Measurements from ENCODE around the gene RLN3.
"Not testable (repeated sequence)": the region's sequence is repeated elsewhere in the genome, so short reads cannot be mapped to it uniquely, and the experiment has no call there.

Gene RLN3

DNA sequence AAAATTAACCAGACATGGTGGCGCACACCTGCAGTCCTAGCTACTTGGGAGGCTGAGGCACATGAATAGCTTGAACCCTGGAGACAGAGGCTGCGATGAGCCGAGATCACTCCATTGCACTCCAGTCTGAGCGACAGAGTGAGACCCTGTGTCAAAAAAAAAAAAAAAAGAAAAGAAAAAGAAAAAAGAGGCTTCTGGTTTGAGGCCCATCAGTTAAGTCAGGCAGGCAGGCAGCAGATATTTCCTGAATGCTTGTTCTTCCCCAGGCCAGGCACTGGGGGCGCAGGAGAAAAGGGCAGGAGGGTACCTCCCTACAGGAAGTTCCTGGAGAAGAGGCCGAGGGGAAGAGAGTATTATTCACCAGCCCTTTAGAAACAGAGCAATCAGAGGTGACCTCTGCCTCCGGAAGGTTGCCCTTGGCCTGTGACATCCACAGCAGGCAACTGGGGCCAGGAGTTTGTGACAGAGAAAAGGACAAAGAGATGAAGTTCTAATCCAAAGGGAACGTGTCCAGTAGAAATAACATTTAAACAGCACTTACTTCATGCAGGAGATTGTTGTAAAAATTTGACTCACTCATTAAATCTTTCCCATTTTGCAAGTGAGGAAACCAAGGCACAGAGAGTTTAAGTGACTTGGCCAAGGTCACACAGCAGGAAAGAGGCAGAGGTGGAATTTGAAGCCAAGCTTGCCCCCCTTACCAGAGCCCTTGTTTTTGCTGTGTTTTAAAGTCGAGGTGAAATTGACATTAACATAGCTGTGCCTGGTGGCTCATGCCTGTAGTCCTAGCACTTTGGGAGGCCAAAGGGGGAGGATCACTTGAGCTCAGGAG, 4.3 kb upstream of the RLN3 start:
- DNase-seq, result peak; percentile 74

DNA sequence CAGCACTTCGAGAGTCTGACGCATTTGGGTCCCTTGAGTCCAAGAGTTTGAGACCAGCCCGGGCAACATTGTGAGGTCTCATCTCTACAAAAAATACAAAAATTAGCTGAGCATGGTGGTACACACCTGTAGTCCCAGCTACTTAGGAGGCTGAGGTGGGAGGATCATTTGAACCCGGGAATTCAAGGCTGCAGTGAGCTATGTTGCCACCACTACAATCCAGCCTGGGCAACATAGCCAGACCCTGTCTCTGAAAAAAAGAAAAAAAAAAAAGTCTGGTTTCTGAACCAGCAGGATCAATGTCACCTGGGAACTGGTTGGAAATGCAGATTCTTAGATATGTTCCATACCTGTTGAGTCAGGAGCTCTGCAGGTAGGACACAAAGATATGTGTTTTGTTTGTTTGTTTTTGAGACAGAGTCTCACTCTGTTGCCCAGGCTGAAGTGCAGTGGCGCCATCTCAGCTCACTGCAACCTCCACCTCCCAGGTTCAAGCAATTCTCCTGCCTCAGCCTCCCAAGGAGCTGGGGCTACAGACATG, 1.2 kb upstream of the RLN3 start:
- DNase-seq, result not testable (repeated sequence)

DNA sequence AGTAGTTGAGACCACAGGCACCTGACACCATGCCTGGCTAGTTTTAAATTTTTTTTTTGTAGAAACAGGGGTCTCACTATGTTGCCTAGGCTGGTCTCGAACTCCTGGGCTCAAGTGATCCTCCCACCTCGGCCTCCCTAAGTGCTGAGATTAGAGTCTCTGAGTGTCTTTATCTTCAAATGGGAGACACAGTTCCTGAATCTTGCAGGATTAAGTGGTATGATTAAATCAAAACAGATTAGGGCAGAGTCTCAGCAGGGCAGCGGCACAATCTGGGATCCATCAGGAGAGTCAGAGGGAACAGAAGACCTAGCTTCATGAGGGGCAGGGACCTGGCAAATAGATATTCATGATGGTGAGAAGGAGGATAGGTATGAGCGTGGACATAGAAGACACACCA, 953 bp downstream of the RLN3 start:
- no peak for DNase-seq

DNA sequence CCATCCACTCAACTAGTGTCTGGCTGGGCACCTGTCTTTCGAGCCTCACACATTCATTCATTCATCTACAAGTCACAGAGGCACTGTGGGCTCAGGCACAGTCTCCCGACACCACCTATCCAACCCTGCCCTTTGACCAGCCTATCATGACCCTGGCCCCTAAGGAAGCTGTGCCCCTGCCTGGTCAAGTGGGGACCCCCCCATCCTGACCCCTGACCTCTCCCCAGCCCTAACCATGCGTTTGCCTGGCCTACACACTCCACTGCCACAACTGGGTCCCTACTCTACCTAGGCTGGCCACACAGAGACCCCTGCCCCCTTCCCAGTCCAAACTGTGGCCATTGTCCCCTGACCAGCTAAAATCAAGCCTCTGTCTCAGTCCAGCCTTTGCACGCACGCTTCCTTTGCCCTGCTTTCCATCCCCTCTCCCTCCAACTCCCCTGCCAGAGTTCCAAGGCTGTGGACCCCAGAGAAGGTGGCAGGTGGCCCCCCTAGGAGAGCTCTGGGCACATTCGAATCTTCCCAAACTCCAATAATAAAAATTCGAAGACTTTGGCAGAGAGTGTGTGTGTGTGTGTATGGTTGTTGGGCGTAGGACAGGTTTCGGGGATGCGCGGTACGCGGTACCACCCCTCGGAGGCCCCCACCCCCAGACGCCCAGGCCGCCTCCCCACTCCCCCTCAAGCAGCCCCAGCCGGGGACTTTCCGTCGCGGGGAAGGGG, 3.2 kb downstream of the RLN3 start:
- DNase-seq, result no peak

DNA sequence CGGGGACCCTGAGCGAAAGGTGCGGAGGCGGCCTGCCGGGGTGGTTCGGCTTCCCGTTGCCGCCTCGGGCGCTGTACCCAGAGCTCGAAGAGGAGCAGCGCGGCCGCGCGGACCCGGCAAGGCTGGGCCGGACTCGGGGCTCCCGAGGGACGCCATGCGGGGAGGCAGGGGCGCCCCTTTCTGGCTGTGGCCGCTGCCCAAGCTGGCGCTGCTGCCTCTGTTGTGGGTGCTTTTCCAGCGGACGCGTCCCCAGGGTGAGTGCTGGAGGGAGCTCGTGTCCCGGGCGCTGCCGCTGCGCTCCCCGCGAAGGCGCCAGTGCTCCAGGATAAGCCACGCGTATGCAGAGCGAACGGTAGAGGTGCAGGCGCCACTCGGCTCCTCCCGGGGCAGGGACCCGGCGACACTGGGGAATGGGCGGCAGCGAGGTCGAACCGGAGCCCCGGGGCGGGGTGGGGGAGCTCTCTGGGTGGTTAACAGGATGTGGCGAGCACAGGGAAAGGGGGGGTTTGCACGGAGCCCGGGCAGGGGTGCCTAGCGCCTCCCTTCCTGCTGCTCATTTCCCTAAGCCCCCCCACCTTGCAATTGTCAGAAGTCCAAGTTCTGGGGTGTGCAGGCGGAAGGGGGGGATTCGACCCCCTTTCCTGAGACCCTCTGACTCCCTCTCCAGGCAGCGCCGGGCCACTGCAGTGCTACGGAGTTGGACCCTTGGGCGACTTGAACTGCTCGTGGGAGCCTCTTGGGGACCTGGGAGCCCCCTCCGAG, 4.0 kb downstream of the RLN3 start, which contains the start of gene IL27RA:
Gene IL27RA (plus strand): TSS at position 44 of the 762 bp plus-strand sequence. CDS start 111 bp downstream, at position 155.
- DNase-seq, result peak; percentile 83

DNA sequence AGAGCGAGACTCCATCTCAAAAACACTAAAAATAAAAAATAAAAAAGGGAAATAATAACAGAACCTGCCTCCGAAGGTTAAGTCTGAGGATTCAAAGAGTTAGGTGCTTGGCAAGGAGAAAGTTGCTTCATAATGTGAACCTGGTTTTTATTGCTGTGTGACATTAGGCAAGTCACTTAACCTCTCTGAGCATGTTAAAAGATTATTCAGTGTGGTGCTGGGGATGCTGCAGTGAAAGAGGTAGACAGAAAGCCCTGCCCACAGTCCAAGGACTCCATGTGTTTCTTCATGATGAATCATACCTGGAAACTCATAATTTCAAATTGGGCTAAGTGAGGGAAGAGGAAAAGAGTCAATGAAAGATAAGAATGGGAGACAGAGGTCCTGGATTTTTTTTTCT, 6.0 kb downstream of the RLN3 start:
- DNase-seq, result no peak

DNA sequence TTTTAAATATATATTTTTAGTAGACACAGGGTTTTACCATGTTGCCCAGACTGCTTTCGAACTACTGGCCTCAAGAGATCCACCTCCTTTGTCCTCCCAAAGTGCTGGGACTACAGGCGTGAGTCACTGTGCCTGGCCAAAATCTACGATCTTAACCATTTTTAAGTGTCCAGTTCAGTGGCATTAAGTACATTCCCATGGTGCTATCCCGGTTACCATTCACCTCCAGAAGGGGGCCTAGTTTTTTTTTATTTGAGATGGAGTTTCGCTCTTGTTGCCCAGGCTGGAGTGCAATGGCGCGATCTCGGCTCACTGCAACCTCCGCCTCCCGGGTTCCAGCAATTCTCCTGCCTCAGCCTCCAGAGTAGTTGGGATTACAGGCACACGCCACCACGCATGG, 7.2 kb downstream of the RLN3 start:
- peak; percentile 18 for DNase-seq

DNA sequence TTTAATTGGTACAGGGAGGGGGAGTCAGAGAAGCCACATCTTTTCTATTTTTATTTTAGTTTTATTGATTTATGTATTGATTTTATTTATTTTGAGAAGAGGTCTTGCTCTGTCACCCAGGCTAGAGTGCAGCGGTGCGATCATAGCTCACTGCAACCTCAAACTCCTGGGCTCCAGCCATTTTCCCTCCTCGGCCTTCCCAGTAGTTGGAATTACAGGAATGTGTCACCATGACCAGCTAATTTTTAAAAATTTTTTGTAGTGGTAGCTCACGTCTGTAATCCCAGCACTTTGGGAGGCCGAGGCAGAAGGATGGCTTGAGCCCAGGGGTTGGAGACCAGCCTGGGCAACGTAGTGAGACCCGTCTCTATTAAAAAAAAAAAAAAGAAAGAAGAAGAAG, 7.8 kb downstream of the RLN3 start:
- DNase-seq, result no peak

DNA sequence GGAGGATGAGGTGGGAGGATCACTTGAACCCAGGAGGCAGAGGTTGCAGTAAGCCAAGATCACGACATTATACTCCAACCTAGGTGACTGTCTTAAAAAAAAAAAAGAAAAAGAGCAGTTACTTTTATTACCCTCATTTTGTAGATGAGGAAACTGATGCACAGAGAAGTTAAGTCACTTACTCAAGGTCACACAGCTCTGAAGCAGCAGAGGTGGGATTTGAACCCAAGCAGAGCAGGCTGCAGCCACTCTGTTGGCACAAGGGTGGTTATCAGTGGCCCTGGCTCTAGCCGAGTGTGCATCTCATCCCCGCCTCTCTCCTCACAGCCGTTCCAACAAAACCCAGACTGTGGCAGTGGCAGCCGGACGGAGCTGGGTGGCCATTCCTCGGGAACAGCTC, 11.2 kb downstream of the RLN3 start:
- no peak for DNase-seq

DNA sequence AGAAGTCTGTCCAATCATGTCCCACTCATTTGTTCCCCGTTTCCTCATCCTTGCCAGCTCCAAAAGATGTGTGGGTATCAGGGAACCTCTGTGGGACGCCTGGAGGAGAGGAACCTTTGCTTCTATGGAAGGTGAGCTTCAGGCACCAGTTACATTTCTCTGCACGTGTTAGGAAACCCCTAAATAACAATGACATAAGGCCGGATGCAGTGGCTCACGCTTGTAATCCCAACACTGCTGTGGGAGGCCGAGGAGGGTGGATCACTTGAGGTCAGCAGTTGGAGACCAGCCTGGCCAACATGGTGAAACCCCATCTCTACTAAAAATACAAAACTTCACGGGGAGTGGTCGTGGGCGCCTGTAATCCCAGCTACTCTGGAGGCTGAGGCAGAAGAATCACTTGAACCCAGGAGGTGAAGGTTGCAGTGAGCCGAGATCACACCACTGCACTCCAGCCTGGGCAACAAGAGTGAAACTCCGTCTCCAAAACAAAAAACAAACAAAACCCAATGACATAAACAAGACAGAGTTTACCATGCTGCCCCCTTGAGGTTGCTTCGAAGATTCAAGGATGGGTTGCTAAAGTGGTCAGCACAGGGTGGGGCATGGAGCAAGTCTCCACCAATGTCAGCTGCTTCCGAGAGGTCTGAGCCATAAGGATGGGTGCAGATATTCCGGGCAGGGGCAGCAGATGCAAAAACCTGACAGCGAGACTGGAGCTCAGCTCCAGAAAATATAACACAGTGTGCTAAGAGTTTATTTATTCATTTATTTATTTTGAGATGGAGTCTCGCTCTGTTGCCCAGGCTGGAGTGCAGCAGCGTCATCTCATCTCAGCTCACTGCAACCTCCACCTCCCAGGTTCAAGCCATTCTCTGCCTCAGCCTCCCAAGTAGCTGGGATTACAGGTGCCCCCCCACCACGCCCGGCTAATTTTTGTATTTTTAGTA, 15.0 kb downstream of the RLN3 start:
- peak; percentile 63 for DNase-seq

DNA sequence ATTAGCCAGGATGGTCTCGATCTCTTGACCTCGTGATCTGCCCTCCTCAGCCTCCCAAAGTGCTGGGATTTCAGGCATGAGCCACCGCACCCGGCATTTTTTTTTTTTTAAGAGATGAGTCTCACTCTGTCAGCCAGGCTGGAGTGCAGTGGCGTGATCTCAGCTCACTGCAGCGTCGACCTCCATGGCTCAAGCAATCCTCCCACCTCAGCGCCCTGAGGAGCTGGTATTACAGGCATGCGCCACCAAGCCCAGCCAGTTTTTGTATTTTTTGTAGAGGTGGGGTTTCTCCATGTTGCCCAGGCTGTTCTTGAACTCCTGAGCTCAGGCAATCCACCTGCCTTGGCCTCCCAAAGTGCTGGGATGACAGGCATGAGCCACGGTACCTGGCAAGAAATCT, 19.9 kb downstream of the RLN3 start:
- DNase-seq, result not testable (repeated sequence)

DNA sequence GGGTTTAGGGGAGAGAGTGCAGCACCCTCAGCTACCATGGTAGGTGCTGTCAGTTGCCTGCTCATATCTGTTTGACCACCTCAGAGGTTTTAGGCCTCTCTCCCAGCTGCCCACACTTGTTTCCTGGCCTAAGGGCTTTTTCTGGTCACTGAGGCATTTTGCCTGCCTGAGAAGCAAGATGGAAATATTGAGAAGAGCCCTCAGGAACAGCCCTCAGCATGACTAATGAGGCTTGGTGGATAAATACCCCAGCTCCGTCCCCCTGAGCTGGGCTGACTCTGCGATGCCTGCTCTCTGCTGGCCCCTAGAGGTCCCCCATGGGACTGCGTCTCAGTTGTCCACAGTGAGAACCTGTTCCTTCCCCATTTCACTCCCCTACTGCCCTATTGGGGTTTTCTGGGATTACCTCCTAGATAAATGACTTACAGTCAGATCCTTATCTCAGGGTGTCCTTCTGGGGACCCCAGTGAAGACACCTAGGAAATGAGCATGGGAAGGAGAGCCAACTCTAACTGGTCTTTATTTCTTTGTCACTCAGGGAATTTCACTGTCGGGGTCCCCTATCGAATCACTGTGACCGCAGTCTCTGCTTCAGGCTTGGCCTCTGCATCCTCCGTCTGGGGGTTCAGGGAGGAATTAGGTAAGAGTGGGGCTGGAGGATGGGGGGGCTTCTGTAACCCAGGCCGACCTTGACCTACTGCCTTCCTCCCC, 20.6 kb downstream of the RLN3 start:
- peak; percentile 62 for DNase-seq

DNA sequence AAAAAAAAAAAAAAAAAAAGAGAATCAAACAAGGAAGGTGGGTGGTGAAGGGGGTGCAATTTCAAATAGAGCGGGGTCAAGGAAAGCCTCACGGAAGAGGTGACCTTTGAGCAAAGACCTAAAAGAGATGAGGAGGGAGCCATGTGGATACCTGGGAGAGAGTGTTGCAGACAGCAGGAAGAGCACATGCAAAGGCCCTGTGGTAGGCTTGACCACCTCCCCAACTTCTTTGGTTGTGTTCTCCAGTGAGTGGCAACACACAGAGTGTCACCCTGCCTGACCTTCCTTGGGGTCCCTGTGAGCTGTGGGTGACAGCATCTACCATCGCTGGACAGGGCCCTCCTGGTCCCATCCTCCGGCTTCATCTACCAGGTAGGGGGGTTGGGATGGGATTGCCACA, 22.6 kb downstream of the RLN3 start:
- no peak for DNase-seq

DNA sequence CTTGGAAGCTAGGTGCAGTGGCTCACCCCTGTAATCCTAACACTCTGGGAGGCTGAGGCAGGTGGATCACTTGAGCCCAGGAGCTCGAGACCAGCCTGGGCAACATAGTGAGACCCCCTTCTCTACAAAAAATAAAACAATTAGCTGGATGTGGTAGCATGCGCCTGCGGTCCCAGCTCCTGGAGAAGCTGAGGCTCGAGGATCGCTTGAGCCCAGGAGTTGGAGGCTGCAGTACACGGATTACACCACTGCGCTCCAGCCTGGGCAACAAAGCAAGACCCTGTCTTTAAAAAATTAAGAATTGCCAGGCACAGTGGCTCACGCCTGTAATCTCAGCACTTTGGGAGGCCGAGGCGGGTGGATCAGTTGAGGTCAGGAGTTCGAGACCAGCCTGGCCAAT, 23.0 kb downstream of the RLN3 start:
- DNase-seq, result not testable (repeated sequence)

DNA sequence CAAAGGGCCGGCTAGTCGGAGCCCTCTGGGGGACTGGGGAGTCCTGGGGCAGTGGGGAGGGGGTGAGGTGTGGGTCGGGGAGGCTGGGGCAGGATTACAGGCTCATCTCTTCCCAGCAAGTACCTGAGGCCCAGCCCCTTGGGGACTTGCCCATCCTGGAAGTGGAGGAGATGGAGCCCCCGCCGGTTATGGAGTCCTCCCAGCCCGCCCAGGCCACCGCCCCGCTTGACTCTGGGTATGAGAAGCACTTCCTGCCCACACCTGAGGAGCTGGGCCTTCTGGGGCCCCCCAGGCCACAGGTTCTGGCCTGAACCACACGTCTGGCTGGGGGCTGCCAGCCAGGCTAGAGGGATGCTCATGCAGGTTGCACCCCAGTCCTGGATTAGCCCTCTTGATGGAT, 24.0 kb downstream of the RLN3 start:
- no peak for DNase-seq

DNA sequence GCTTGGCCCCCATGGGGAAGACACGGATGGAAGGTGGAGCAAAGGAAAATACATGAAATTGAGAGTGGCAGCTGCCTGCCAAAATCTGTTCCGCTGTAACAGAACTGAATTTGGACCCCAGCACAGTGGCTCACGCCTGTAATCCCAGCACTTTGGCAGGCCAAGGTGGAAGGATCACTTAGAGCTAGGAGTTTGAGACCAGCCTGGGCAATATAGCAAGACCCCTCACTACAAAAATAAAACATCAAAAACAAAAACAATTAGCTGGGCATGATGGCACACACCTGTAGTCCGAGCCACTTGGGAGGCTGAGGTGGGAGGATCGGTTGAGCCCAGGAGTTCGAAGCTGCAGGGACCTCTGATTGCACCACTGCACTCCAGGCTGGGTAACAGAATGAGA, 24.5 kb downstream of the RLN3 start:
- DNase-seq, result no peak

DNA sequence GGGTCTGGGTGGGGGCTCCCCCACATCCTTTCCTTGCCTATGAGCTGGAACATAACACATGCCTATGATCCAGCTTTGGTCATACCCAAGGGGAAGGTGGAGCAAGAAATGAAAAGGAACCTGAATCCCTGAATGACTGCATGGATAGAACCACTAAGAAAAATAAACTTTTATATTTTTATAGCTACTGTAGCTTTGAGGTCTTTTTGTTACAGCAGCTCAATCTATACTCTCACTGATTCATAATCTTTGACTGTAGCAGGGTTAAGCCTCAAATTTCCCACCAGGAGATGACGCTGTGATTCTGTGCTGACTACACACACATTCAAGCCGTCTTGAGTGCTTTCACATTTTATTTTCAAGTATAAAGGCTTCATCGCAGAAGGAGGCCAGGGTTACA, 25.1 kb downstream of the RLN3 start:
- no peak for DNase-seq

DNA sequence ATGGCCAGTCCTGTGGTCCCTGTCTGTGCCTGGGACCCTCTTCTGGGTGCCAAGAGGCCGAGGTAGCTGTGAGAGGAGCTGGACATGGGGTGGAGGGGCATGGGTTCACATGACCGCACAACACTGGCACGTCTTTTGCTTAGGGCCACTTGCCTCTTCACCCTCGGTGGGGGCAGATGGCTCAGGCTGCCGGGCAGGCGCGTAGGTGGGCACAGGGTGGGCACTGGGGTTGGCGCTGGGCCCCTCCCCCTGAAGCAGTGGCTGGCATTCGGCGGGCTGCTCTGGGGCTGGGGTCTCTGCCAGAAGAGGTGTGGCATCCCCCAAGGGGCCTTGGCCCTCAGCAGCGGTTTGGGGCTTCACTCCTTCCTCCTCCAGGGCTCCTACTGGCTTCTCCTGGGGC, 25.6 kb downstream of the RLN3 start:
- DNase-seq, result no peak

DNA sequence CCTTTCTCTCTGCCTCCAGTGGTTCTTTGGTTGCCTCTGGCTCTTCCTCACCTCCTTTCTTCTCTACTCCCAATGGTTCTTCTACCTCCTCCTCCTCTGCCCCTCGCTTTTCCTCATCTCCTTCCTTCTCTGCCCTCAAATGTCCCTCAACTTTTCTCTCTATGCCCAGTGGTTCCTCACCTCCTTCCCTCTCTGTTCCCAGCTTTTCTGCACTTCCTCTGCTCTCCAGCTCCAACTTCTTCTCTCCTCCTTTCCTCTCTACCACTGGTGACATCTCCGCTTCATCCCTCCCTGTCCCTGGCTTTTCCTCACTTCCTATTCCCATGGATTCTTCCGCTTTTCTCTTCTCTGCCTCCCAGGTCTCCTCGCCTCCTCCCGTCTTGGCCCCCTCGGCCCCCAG, 26.2 kb downstream of the RLN3 start:
- no peak for DNase-seq

DNA sequence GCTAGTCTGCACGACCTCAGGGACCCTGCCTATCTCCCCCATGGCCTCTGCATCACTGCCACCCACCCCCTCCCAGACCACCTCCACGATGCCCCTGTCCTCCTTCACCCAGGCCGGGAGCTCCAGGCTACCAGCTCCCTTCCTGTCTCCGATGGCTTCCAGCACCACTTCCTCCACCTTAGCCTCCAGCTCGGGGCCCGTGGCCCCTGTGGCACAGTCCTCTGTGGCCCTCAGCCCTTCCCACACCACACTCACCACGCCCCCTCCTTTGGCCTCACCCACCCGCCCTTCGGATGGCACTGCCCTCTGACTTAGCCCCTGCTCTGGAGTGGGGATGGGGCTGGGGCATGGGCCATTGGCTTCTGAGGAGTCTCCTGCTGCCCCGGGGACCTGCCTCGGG, 26.8 kb downstream of the RLN3 start:
- no peak for DNase-seq

DNA sequence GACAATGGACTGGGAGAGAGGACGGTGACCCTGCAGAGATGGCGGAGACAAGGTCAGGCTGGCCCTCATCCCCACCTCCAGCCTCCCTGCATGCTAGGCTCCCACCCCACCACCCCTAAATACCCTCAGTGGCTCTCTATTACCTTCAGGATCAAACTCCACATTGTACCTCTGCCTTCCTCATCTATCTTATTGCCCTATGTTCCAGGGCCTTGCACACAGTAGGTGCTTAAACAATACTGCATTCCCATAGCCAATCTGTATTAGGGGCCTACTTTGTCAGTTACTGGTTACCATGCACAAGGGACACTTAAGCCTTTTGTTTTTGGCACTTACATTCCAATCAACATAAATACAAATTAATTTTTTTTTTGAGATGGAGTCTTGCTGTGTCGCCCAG, 27.4 kb downstream of the RLN3 start:
- DNase-seq, result no peak
